Measurements from ENCODE around the gene SMAD6.

The SMAD6 gene

GRCh38 chr15:66730168-66731021, 28.4 kb downstream of the SMAD6 start:
- TF ChIP-seq, protein P1, sequence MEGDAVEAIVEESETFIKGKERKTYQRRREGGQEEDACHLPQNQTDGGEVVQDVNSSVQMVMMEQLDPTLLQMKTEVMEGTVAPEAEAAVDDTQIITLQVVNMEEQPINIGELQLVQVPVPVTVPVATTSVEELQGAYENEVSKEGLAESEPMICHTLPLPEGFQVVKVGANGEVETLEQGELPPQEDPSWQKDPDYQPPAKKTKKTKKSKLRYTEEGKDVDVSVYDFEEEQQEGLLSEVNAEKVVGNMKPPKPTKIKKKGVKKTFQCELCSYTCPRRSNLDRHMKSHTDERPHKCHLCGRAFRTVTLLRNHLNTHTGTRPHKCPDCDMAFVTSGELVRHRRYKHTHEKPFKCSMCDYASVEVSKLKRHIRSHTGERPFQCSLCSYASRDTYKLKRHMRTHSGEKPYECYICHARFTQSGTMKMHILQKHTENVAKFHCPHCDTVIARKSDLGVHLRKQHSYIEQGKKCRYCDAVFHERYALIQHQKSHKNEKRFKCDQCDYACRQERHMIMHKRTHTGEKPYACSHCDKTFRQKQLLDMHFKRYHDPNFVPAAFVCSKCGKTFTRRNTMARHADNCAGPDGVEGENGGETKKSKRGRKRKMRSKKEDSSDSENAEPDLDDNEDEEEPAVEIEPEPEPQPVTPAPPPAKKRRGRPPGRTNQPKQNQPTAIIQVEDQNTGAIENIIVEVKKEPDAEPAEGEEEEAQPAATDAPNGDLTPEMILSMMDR (conservative IDR thresholded peaks at IDR 0.05) = no peak
- no peak for TF ChIP-seq ZFX (IDR thresholded peaks at IDR 0.05)
- no peak overlapping the region for H3K27ac ChIP-seq

DNA sequence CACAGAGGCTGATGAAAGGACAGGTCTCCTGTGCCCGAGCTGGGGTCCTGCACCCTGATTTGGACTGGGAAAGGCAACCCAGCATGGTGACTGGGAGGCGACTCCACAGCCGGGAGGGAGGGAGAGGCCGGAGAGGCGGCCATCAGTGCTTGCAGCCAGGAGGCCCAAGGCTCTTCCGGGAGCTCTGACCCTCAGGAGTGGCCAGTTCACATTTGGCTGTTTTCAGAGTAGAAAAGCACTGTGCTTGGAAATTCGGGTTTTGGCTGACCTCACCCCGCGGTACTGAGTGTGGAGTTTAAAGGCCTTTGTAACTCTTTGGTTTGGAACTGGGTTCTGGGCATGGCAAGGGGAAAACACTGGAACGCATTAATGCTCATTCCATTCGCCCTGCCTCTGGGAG, 31.9 kb downstream of the SMAD6 start:
- H3K27ac ChIP-seq = no peak overlapping the region
- TF ChIP-seq ZFX (IDR thresholded peaks at IDR 0.05) = no peak
- TF ChIP-seq, protein P1 (conservative IDR thresholded peaks at IDR 0.05) = no peak

GRCh38 chr15:66734961-66735908, 33.2 kb downstream of the SMAD6 start:
- TF ChIP-seq, protein P1 (conservative IDR thresholded peaks at IDR 0.05) = no peak
- TF ChIP-seq ZFX (IDR thresholded peaks at IDR 0.05) = no peak
- no peak overlapping the region for H3K27ac ChIP-seq

GRCh38 chr15:66735909-66736305, 33.9 kb downstream of the SMAD6 start:
- H3K27ac ChIP-seq = no peak overlapping the region
- TF ChIP-seq, protein P1 (conservative IDR thresholded peaks at IDR 0.05) = no peak
- no peak for TF ChIP-seq ZFX (IDR thresholded peaks at IDR 0.05)

DNA sequence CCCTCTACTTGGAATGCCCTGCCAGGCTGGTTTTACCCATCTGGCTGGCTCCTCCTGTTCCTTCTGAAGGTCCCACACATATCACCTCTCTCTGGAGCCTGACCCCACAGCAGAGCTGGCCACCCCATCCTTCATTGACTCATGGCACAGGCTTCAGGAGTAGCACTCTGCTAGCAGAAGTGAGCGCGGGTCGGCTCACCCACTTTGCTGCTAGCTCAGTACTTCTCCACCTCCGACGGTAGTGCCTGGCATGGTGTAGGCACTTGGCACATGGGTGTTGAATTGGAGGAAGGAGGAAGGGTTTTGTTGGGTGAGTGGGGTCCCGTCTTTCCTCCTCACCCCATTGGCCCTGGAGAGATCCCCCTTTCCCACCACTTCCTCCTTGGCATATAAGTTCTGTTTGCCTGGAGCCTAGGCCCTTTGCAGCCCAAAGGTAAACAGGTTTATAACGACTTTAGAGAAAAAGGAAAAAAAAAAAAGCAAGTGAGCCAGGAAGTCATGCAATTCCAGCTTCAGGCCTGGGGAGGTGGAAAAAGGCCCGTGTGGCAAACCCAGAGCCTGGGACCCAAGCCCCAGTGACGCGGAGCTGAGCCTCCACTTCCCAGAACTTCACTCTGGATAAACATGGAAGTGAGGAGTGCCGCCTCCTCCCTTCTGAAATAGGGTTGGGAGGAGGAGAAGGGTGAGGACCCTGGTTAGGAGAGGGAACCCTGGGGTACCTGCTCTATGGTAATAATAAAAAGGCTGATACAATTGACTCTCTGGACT, 35.4 kb downstream of the SMAD6 start:
- TF ChIP-seq ZFX (IDR thresholded peaks at IDR 0.05) = no peak
- TF ChIP-seq, protein P1 (conservative IDR thresholded peaks at IDR 0.05) = no peak

DNA sequence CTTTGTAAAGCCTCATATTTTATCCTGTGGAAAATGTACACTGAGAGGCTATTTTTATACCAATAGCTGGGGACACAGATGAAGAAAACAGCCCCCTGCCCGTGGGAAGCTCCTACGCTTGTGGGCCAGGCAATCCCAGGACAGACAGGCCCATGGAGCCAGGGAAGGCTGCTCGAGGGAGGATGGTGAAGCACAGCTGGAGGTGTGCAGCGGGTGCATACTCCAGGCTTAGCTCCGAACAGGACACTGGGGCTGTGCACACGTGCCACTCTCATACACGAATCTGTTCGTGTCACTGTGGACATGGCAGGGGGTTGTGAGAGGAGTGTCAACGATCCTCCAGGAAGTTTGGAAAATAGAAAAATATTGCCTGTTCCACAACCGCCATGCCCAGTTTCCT, 36.1 kb downstream of the SMAD6 start:
- no peak overlapping the region for H3K27ac ChIP-seq
- TF ChIP-seq ZFX (IDR thresholded peaks at IDR 0.05) = no peak
- TF ChIP-seq, protein P1 (conservative IDR thresholded peaks at IDR 0.05) = no peak

More for the DNA sequence above, 35.4 kb downstream of the SMAD6 start:
- no peak overlapping the region; the same call in 1 of the 2 replicates for H3K27ac ChIP-seq
